Endothelial cell of umbilical vein (primary cell): ENCODE measurements around the gene COX5B. TPM values are rescaled to one million over a fixed set of nuclear protein-coding genes. Genes with fewer than 3 reads are reported as not detected.
"Not testable (repeated sequence)": the region's sequence is repeated elsewhere in the genome, so short reads cannot be mapped to it uniquely, and the experiment has no call there.

Experiments
- BruUV-seq: library from RNA; stranded (reverse); fragments of 400-500 nt; replicated peaks from 2 replicates; lab custom pipeline; 2021; lab: Mats Ljungman, UMichigan
- CTCF ChIA-PET: fragments of 300-600, 350-600 bp; sonication (Branson Sonifier 250); formaldehyde crosslinking; loops from one replicate; lab custom pipeline; 2021; ENCODE audit warnings: antibody characterized with exemption, inconsistent platforms; lab: Charles Lee
- POLR2A ChIA-PET: fragments of 300-600, 350-600 bp; sonication (Branson Sonifier 250); formaldehyde crosslinking; loops from one replicate; lab custom pipeline; 2021; ENCODE audit warnings: antibody characterized with exemption, inconsistent platforms; lab: Charles Lee
- DNase-seq: peaks from one replicate; pipeline ENCODE4 v3.0.0-alpha.2; 2011; ENCODE audit warnings: low read depth, low spot score
- FAIRE-seq: peaks from 2 replicates; lab custom pipeline; 2011; peaks lifted over from hg19 to GRCh38; lab: Jason Lieb, UNC
- H2AFZ ChIP-seq: 2 replicates; pipeline ENCODE4 v1.6.0; 2012; ENCODE audit warnings: low read depth, low read length, control low read depth, inconsistent platforms
- H3K27ac ChIP-seq: 2 replicates; pipeline ENCODE4 v1.5.1; 2011; ENCODE audit warnings: low read depth, mild to moderate bottlenecking, control low read depth, low read length, moderate library complexity; ENCODE audit not compliant: insufficient read depth
- H3K27me3 ChIP-seq, 2 experiments: 2 replicates each; pipeline versions ENCODE4 v1.6.0 to v1.6.1; 2011; ENCODE audit warnings: low read length in 2 of 2, mixed read lengths in 1 of 2; ENCODE audit not compliant: control insufficient read depth in 2 of 2, insufficient read depth in 2 of 2
- H3K36me3 ChIP-seq, 2 experiments: 2 replicates in 1 of 2; 3 replicates in 1 of 2; pipeline ENCODE4 v1.5.1; 2011; ENCODE audit warnings: low read length in 2 of 2, mild to moderate bottlenecking in 1 of 2, moderate library complexity in 1 of 2; ENCODE audit not compliant: control insufficient read depth in 2 of 2, insufficient read depth in 2 of 2; ENCODE audit errors: extremely low read depth in 1 of 2
- H3K4me1 ChIP-seq: 3 replicates; pipeline ENCODE4 v1.5.1; 2011; ENCODE audit warnings: mild to moderate bottlenecking, low read length; ENCODE audit not compliant: control insufficient read depth, insufficient read depth; ENCODE audit errors: extremely low read depth
- H3K4me2 ChIP-seq: 2 replicates; pipeline ENCODE4 v1.6.1; 2011; ENCODE audit warnings: low read length, control low read depth, mixed read lengths; ENCODE audit not compliant: insufficient read depth
- H3K4me3 ChIP-seq, 3 experiments: fragments of 200-600 bp in 1 of 3; sonication (generic), shearing (Covaris generic) in 1 of 3; replicated peaks in 1 of 3; 2 replicates each; pipeline ENCODE4 v1.5.1; 2011 to 2016; ENCODE audit warnings: control low read depth in 3 of 3, low read length in 3 of 3, mild to moderate bottlenecking in 2 of 3, inconsistent platforms in 1 of 3, low read depth in 1 of 3, moderate library complexity in 1 of 3; ENCODE audit not compliant: insufficient read depth in 1 of 3
- H3K79me2 ChIP-seq: 2 replicates; pipeline ENCODE4 v1.6.0; 2012; ENCODE audit warnings: low read length, inconsistent platforms; ENCODE audit not compliant: control insufficient read depth, insufficient read depth
- H3K9ac ChIP-seq: replicated peaks from 2 replicates; pipeline ENCODE3; 2011; ENCODE audit warnings: low read length, control low read depth; ENCODE audit not compliant: insufficient read depth; ENCODE audit errors: extremely low read depth
- H3K9me1 ChIP-seq: replicated peaks from 3 replicates; pipeline ENCODE4 v1.6.0; 2011; ENCODE audit warnings: mild to moderate bottlenecking, low read length; ENCODE audit not compliant: control insufficient read depth, insufficient read depth; ENCODE audit errors: extremely low read depth
- H3K9me3 ChIP-seq: replicated peaks from 2 replicates; pipeline ENCODE4 v1.5.1; 2012; ENCODE audit warnings: low read length, inconsistent platforms; ENCODE audit not compliant: control insufficient read depth, insufficient read depth
- H4K20me1 ChIP-seq: replicated peaks from 2 replicates; pipeline ENCODE3; 2011; ENCODE audit warnings: mild to moderate bottlenecking, low read length; ENCODE audit not compliant: control insufficient read depth, insufficient read depth; ENCODE audit errors: extremely low read depth
- dilution Hi-C: fragments of 300-500 bp; cut with MboI; formaldehyde crosslinking; loops from one replicate; pipeline ENCODE4 v1.15.0; 2019; ENCODE audit warnings: low sequenced_read_pairs; ENCODE audit not compliant: extremely low pct_ligation_motif_present
- intact Hi-C: fragments of 100-400 bp; cut with micrococcal nuclease; formaldehyde crosslinking; loops from one replicate; pipeline ENCODE4 v1.10.0; 2022
- polyA plus RNA-seq, 4 experiments: library from polyadenylated mRNA; depleted of rRNA in 3 of 4; stranded (reverse) in 3 of 4; unstranded in 1 of 4; fragments of >200 nt; gene quantifications; 2 replicates each; pipeline versions ENCODE4 v1.2.1 to v1.2.3, GENCODE V29; 2011 to 2012; ENCODE audit warnings: missing spikeins in 1 of 4
- total RNA-seq: library from RNA; stranded (reverse); gene quantifications from 2 replicates; pipeline ENCODE4 v1.2.3, GENCODE V29; 2021

Gene COX5B
- total and polyA plus RNA-seq, 2 donors (not counting 3 experiments of a cell fraction or from before 2014, with no cell fraction given) = 167 to 329 TPM

DNA sequence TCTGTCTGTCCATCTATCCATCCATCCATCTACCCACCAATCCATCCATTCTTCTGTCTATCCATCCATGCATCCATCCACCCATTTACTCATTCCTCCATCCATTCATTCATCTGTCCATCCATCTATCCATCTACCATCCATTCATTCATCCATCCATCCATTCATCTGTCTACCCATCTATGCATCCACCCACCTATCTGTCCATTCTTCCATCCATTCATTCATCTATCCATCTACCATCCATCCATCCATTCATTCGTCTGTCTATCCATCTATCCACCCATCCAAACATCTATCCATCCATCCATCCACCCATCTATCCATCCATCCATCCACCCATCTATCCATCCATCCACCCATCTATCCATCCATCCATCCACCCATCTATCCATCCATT, 25.4 kb upstream of the COX5B start:
- H3K27ac ChIP-seq, DNase-seq, H3K4me1 ChIP-seq, CTCF ChIA-PET, POLR2A ChIA-PET, BruUV-seq, H2AFZ ChIP-seq, intact Hi-C loops, H3K36me3 ChIP-seq, H4K20me1 ChIP-seq, H3K9ac ChIP-seq, H3K4me3 ChIP-seq, dilution Hi-C loops, H3K4me2 ChIP-seq, H3K27me3 ChIP-seq, H3K9me3 ChIP-seq, H3K9me1 ChIP-seq, H3K79me2 ChIP-seq: not testable (repeated sequence)
- FAIRE-seq = peak; percentile 53

DNA sequence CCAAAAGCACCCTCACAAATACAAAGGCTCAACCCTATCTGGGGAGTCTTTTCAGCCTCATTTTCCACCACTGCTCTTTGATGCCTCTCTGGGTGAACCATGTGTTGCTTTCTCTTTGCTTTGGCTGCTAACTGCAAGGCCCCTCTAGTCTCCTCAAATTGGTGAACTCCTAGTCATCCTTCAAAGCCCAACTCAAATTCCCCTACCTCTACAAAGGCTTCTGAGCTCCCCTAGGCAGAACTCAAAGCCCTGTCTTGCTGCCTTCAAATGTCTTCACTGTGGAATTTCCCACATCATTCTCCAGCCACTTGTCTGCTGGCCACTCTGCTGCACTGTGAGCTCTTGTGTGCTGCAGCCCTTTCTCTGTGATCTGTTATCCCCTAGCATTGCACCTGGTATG, 22.9 kb upstream of the COX5B start:
- dilution Hi-C loops, POLR2A ChIA-PET, H3K9me3 ChIP-seq, H3K4me1 ChIP-seq, H2AFZ ChIP-seq, CTCF ChIA-PET, FAIRE-seq, H3K79me2 ChIP-seq, intact Hi-C loops, H3K27me3 ChIP-seq, DNase-seq, H4K20me1 ChIP-seq, BruUV-seq, H3K4me2 ChIP-seq, H3K9me1 ChIP-seq, H3K4me3 ChIP-seq, H3K27ac ChIP-seq, H3K36me3 ChIP-seq, H3K9ac ChIP-seq: not testable (repeated sequence)

DNA sequence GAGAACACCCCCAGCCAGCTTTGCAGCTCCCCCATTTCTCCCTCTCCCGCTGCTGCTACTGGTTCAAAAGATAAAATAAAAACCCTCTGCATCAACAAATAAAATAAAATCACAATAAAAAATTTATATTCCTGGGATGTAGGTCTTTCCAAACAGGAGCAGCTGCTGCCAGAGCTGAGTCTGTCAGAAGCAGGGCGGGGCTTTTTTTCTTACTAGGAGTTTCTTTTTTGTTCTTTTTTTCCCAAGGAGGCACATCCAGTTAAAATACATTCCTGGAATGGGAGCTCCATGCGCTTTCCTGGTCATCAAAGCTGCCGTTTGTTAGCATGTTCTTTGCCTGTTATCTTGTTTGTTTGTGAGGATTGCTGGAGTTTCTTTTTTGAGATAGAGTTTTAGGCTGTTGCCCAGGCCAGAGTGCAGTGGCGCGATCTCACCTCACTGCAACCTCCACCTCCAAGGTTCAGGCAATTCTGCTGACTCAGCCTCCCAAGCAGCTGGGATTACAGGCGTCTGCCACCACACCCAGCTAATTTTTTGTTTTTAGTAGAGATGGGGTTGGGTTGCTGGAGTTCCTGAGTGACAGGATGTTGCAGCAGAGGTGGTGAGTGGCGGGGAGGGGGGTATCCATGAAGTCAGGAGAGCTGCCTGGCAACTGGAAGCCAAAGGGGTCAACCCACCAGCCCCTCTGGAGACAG, 20.4 kb upstream of the COX5B start:
- H3K79me2 ChIP-seq, intact Hi-C loops, BruUV-seq: not testable (repeated sequence)

DNA sequence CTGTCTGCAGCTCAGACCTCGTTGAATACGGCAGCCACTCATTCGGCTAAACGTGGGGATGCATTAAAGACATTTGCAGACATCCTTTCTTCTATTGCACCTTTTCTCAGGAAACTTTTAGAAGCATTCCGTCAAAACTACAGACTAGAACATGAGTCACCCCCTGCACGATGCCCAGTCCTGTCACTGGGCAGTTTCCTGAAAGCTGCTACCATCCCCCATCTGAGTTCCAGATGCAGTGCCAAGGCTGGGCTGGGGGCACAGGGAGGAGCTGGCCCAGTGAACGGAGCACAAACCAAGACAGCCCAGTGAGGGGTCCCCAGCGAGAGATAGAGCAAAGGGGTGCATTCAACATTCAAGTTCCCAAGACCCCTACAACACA, 19.8 kb upstream of the COX5B start:
- H3K4me1 ChIP-seq, H3K27ac ChIP-seq, H3K9me3 ChIP-seq, H2AFZ ChIP-seq, H4K20me1 ChIP-seq, DNase-seq, H3K9ac ChIP-seq, CTCF ChIA-PET, H3K27me3 ChIP-seq, H3K36me3 ChIP-seq, H3K9me1 ChIP-seq, POLR2A ChIA-PET, dilution Hi-C loops, intact Hi-C loops, H3K4me2 ChIP-seq, H3K79me2 ChIP-seq, BruUV-seq, H3K4me3 ChIP-seq: not testable (repeated sequence)
- FAIRE-seq = peak; percentile 24

More for the DNA sequence above, 20.4 kb upstream of the COX5B start:
- DNase-seq, H2AFZ ChIP-seq, H4K20me1 ChIP-seq, dilution Hi-C loops, H3K9me3 ChIP-seq, H3K27me3 ChIP-seq, H3K36me3 ChIP-seq, H3K9ac ChIP-seq, H3K4me1 ChIP-seq, H3K4me2 ChIP-seq, H3K4me3 ChIP-seq, H3K9me1 ChIP-seq, CTCF ChIA-PET, POLR2A ChIA-PET, H3K27ac ChIP-seq, FAIRE-seq: not testable (repeated sequence)
